Measurements from ENCODE around the gene LRRC7.

GRCh38 chr1:69852151-69852550, 284.4 kb downstream of the LRRC7 start:
- no peak for TF ChIP-seq EZH2 (IDR thresholded peaks at IDR 0.05)
- no peak for TF ChIP-seq POLR2AphosphoS5 (IDR thresholded peaks at IDR 0.05; ENCODE audit: borderline replicate concordance, low read depth, low read length)
- TF ChIP-seq FOXP2 (optimal IDR thresholded peaks at IDR 0.05; ENCODE audit: control extremely low read depth, extremely low read length, insufficient read depth), result no peak

Data from SK-N-MC (cell line).